ENCODE measurements around the gene SYT11.
"Not testable (repeated sequence)": the region's sequence is repeated elsewhere in the genome, so short reads cannot be mapped to it uniquely, and the experiment has no call there.

Gene SYT11

DNA sequence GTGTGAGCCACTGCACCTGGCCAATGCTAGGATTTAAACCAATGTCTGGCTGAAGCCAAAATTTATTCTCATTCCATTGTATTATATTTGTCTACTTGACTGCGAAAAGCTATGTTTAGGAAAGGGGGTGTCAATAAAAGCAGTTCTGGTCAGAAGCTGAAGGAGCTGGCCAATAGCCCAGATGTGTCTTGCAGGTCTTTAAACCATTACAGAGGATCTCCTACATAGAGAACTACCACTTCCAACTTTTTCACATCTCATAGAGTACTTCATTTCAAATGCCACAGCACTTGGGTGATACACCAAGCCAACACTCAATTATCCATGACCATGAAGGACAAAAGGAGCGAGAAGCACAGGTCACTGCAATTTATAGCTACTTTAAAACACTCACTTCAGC is 2.5 kb downstream of the SYT11 start:
- no peak for DNase-seq

DNA sequence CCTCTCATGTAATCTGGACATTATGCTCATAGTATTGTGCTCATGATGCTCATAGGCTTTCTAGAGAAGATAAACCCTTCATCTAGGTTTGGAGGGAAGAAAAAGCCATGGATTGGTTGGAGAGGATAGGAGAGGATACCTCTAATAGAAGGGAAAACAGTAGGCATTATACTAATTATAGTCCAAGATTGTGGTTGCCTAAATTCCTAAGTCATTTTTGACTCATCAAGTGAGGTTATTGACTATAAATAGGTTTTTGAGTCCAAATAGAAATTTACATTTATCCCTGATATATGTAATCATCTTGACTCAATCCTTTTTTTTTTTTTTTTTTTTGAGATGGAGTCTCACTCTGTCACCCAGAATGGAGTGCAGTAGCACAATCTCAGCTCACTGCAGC is 5.0 kb downstream of the SYT11 start:
- no peak for DNase-seq

DNA sequence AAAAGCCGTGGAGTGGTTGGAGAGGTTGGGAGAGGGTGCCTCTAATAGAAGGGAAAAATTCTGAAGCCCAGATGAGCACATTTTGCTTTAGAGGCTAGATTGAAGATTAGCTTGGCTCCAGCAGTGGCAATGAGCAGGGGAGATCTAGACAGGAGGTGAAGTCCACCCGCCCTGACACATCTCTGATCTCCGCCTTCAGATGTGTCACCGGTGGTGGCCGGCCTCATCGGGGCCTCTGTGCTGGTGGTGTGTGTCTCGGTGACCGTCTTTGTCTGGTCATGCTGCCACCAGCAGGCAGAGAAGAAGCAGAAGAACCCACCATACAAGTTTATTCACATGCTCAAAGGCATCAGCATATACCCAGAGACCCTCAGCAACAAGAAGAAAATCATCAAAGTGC is 8.4 kb downstream of the SYT11 start:
- no peak for DNase-seq

DNA sequence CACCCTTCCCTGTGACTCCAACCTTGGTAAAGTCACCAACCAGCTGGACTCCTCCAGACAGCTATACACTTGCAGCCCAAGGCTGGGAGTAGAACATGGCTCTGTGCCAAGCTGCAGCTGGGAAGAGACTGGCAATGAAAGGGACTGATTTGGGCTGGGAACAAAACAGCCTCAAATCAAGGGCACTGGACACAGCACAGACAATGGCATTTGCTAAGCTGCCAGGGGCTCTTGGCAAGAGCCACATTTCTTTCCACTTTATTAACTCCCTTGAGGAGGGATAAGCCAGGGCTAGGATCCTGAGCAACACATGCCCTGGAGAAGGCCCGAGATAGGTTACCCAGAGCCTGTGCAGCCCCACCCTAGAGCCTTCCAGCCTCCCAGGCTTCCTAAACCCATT is 12.0 kb downstream of the SYT11 start:
- no peak for DNase-seq

DNA sequence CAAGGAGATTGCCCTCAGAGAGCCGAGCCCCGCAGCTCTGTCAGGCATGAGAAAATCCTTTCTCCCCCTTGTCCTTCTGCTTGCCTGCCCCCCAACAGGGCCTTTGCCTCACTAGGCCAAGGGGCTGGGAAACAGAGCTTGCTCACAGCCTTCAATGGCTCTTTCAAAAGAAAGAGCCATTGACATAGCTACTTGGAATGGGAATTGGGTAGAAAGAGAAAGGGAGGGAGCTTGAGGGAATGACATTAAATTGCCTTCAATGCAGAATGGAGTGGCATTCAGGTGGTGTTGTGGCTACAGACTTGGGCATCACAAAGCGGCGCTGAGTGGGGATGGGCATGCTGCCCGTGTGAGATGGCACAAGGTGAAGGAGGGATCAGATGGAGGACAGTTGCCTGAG is 13.2 kb downstream of the SYT11 start:
- no peak for DNase-seq

DNA sequence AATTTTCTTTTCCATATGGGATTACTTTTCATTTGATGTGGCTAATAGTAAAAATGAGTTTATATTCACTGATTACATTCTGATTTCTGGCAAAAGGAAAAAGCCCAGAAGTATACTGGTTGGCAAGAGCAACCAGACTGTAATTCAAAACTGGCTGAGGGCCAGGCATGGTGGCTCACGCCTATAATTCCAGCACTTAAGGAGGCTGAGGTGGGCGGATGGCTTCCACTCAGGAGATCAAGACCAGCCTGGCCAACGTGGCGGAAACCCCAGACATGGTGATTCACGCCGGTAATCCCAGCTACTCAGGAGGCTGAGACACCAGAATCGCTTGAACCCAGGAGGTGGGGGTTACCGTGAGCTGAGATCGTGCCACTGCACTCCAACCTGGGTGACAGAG is 14.5 kb downstream of the SYT11 start:
- no peak for DNase-seq

DNA sequence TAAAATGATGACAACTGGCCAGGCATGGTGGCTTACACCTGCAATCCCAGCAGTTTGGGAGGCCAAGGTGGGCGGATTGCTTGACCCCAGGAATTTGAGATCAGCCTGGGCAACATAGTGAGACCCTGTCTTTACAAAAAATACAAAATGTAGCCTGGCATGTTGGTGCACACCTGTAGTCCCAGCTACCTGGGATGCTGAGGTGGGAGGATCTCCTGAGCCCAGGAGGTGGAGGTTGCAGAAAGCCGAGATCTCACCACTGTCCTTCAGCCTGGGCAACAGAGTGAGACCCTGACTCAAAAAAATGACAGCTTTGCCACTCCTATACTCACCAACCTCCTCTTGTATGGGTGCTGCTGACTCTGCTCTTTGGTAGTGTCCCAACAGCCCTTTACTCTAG is 18.6 kb downstream of the SYT11 start:
- no peak for DNase-seq

DNA sequence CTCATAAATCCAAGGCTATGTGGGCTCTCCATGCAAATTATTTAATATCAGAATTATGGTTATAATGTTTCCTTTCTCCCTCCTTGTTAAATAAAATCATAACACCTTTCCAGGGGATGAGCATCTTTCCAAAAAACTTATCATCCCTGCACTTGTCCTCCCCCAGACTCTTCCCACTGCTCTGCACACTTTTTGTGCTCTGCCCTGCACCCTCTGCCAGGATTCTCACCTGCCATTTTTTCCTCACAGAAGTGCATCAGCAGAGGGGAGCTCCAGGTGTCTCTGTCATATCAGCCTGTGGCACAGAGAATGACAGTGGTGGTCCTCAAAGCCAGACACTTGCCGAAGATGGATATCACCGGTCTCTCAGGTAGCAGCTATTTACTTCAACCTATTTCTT is 20.9 kb downstream of the SYT11 start:
- DNase-seq: no peak

DNA sequence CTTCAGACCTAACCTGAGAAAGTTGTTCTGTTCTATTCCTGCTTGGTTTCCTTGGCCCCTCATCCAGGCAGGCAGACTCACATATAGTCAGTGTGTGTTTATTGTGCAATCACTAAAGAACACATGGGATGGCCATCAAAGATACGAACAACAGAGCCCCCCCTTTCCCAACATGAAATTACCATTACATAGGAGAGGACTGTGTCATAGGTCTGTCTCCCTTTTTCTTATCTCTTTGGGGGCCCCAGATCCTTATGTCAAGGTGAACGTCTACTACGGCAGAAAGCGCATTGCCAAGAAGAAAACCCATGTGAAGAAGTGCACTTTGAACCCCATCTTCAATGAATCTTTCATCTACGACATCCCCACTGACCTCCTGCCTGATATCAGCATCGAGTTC is 21.6 kb downstream of the SYT11 start:
- no peak for DNase-seq

DNA sequence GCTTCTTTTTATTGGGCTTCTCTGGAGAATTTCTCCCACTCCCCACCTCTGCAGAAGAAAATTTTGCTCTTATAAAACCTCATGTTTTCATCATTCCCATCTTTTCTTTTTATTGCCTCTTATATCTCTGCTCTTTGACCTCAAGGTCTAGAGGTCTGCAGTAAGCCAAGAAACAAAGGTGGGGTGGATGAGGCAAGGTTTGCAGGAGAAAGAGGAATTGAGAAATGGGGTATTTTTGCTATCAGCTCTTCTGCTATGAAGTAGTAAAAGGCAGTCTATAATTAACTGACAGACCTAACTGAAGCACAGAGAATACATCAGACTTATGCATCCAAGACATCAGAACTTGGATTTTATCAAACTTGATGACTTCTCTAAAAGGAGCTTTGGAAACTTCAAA is 22.9 kb downstream of the SYT11 start:
- DNase-seq: no peak

DNA sequence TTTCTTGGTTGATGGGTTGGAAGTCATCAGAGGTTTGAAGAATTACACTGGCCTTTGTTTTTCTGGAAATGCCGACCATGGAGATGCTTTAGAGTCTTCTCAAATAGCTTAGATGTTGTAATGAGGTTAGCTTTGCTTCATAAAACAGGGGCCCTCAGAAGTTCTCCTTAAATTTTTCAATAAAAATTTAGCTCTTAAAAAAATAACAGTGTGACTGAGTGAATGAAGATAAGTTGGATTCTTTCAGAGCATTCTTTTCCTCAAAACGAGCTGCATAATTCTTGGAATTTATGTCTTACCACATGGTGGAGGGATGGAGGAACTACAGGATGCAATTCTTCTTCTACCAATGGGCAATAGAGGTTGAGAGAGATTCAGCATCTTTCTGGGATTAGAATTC is 23.4 kb downstream of the SYT11 start:
- no peak for DNase-seq

DNA sequence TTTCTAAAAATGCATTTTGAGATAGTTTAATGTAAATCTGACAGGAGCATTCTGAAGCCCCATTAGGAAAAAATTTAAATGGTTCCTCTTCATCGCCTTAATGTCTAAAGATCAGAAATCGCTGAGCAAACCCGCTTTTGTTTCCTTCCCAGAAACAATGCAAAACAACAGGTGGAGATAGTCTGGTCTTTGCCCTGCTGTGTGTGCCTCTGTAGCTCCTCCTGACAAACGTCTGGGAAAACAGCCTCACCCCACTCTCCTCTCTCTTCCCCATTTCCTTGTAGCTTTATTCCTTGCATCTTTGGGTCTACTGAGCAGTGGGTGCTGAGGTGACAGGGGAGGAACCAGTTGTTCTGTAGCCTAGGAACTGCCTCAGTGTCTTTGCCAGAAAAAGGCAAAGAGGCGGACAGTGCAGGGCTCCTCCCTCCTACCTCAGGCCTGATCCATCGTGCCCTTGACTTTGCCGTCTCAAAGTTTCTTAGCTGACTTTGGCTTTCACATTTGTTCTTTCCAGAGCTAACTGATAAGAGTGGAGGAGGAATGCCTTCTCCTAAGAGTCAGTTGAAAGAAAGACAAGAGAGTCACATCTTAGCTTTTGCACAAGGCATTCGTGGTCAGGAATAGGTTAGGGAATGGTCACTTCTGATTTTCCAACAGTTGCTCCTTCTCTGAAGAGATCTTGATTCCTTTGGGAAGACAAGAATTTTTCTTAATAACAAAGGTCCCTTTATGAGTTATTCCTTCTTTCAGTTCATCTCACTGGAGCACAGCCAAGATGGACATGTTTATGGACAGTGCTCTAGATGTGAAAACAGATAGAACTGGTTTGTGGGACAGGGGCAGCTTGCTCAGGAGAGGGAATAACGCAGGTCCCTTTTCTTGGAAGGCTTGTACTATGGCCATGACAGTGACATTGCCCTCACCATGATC is 24.9 kb downstream of the SYT11 start:
- DNase-seq: no peak

DNA sequence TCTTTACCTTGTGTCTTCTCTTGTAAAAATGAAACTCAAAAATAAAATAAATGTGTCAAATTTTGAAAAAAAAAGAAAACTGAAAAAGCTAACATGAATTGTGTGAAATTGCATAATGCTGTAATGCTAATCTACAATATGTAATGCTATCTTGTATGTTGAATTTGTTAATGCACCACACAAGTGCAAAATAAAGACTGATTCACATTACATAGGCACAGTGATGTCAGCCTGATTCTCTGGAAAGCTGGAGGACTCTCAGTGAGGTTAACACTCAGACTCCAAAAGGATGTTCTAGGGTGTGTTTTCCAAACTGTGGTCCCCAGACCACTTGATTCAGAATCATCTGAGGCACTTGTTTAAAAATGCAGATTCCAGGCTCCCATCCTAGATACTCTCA is 25.6 kb downstream of the SYT11 start:
- DNase-seq: no peak

DNA sequence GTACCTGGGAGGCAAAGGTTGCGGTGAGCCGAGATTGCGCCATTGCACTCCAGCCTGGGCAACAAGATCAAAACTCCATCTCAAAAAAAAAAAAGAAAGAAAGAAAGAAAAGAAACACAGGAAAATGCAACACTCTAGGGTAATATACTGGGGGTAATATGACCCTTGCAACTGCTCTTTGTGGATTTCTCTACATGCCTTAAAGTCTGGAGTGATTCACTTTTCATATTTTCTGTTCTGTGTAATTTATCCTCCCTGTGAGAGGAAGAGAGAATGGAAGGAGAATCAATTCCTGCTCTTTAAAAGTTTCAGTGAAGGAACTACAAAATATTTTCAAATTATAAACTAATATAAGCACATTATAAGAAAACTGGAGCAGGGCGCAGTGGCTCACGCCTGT is 29.1 kb downstream of the SYT11 start:
- DNase-seq: no peak

DNA sequence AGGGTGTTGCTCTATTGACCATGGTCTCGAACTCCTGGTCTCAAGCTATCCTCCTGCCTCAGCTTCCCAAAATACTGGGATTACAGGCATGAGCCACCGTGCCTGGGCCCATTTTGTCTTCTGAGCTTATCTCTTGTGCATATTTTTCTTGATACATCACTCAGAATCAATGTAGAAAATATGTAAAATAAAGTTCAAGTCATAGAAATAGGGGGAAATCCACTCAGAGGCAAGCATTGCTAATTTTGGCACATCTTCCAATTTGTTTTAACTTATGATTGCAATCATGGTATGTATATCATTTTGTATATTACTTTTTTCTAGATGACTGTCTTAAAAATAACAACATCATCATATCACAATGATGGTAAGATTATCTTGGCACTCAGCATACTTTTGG is 30.2 kb downstream of the SYT11 start:
- DNase-seq: no peak

DNA sequence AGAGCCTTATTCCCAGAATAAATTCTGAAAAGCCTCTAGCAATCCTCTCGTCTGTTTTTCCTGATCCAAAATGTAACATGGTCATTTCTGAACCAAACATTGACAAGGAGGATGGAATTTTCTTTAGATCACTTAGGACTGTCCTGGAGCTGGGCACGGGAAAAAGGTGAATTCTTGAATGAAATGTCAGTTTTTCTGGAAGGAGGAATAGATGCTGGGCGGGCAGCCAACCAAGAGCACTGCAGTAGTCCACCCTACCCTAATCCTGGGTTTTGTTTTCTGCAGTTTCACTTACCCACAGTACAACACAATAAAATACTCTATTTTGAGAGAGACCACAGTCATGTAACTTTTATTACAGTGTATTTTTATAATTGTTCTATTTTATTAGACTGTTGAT is 30.9 kb downstream of the SYT11 start:
- DNase-seq: no peak

DNA sequence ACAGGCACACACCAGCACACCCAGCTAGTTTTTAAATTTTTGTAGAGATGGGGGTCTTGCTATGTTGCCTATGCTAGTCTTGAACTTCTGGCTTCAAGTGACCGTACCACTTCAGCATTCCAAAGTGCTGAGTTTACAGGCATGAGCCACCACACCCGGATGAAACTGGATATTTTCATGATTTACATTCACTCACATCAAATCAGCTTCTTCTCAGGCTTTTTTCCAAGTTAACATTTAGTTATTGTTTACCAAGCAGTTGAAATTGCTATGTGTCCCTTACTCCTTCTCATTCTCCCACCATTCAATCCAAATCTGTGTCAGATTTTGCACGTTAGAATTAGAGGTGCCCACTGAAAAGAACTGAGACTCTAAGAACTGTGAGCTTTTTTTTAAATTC is 33.4 kb downstream of the SYT11 start:
- no peak for DNase-seq

DNA sequence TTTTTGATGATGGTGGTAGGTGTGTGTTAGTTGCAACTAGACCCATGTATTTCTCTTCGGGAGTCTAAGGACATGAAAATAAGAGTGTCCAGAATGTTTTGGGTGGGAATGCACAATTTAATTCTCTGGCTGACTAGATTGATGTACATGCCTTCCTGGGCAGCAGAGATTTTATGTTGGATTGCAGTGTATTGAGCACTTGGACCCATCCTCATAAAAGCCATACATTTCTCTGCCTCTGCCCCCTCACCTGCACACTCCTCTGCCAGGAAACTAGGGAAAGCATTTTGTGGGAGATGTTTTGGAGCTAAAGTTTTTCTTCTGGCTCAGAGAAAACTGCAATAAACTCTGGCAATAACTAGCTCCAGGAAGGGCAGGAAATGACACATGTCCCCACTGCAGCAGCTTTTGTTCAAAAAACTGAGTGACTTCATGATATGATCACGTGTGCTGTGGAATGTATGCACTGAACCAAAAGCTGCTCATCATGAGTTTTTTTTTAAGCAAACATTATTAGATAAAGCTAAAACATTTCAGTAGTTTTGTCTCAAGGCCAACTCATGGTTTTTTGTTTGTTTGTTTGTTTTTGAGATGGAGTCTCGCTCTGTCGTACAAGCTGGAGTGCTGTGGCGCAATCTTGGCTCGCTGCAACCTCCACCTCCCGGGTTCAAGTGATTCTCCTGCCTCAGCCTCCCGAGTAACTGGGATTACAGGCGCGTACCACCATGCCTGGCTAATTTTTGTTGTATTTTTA is 34.2 kb downstream of the SYT11 start:
- no peak for DNase-seq

DNA sequence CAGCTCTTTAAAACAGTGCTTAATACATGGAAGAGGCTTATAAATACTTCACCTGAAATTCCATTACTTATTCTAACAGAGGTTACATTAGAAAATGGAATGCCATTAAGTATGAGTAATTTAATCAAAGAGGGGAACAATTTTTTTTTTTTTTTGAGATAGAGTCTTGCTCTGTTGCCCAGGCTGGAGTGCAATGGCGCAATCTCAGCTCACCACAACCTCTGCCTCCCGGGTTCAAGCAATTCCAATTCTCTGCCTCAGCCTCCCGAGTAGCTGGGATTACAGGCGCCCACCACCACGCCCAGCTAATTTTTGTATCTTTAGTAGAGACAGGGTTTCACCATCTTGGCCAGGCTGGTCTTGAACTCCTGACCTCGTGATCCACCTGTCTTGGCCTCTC is 36.2 kb downstream of the SYT11 start:
- not testable (repeated sequence) for DNase-seq

DNA sequence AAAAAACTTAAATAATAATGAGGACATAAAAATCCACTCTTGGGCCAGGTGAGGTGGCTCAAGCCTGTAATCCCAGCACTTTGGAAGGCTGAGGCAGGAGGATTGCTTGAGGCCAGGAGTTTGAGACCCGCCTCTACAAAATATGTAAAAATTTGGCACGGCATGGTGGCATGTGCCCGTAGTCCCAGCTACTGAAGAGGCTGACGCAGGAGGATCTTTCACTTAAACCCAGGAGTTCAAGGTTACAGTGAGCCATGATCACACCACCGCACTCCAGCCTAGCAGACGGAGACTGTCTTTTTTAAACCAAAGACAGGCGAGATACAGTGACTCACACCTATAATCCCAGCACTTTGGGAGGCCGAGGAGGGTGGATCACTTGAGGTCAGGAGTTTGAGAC is 37.1 kb downstream of the SYT11 start:
- not testable (repeated sequence) for DNase-seq

DNA sequence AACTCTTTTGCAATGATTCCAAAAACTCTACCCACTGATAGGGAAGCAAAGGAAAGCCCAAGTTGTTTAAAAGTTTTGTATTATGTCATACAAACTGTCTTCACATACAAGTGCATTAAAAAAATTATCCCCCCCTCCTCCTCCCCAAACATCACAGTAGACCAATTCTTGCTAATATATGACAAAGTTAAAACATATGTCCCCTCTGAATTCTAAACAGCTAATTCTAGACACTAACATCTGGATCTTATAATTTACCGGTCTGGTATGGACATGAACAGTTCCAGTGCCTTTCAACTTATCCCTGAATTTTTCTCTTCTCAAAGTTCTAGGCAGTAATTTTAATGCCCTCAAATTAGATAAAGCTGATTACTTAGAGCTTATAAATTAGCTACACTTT is 38.4 kb downstream of the SYT11 start:
- no peak for DNase-seq

DNA sequence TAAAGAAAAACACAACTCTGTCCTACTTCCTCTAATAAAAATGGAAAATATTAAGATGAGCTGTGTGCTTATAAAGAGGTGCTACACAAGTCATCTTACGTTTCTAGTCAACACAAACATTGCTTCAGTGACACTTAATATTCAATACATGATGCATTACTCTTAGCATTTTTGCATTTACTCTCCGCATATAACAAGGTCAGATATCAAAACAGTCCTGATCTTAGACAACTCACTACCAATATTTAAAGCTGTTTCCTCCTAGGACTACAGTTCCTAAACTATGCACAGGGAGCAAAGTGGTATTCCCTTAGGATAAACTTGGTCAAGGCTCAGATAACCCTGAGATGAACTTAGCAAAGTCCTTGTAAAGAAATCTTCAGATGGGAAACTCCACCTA is 39.5 kb downstream of the SYT11 start:
- DNase-seq: no peak

DNA sequence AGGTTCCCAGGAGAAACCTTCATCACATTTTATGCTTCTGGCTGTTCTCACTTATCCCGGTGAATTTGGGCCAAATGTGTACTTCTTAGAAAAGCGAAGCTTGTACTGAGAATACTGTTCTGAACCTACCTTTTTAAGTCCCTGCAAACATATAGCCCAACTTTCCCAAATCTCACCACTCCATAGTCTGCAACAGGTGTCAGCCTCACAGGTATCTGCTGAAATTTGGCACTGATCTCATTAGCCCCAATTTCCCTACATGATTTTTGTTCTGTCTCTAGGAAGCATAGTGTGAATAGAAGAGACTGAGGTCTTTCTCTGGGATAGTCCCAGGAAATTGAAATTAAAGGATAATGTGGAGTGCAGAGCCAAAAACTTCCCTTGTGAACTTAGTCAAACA is 40.3 kb downstream of the SYT11 start:
- DNase-seq: no peak

DNA sequence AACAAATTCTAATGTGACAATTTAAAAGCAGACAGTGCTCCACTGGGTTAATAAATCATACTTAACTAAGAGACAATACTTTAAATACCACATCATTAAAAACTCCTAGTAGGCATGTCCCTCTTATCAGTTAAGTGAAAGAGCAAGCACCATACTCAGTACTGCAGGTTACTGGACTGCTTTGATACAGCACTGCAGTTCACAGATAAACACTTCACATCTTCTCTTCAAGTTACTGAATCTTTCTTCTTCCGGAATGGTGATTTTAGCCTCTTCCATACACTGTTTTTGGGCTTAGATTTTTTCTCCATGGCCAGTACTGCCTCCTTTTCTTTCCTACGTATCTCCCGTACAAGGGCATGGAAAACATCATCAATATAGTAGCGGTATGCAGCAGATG is 40.8 kb downstream of the SYT11 start:
- DNase-seq: no peak

Measured in effector CD8-positive, alpha-beta T cell (primary cell).